PC-3 (cell line): ENCODE data around the gene RFC3.

Experiments
- CTCF ChIP-seq: fragments of 300-600 bp; sonication (generic); conservative IDR thresholded peaks from 2 replicates; pipeline ENCODE4 v1.5.1; 2017; ENCODE audit warnings: antibody characterized with exemption, low read depth, mild to moderate bottlenecking, low read length
- EZH2phosphoT487 ChIP-seq: fragments of 300-600 bp; sonication (generic); IDR thresholded peaks from 2 replicates; pipeline ENCODE4 v1.6.1; 2018; ENCODE audit warnings: mild to moderate bottlenecking, antibody characterized with exemption, low read length, borderline replicate concordance

- TF ChIP-seq CTCF (no peak), EZH2phosphoT487 (no peak)
Measured at GRCh38 chr13:33789066-33789606, 28.8 kb upstream of the RFC3 start.
